H1 (cell line): Measurements from ENCODE around the gene SIX5. TPM values are rescaled to one million over a fixed set of nuclear protein-coding genes. Genes with fewer than 3 reads are reported as not detected.

Experiments
- CTCF ChIA-PET: fragments of 300-600 bp; sonication (Branson Sonifier 250); formaldehyde crosslinking; loops from one replicate; lab custom pipeline; 2021; ENCODE audit not compliant: partially characterized antibody; lab: Charles Lee
- POLR2A ChIA-PET: fragments of 300-600 bp; sonication (Branson Sonifier 250); formaldehyde crosslinking; loops from one replicate; lab custom pipeline; 2021; ENCODE audit warnings: inconsistent platforms; ENCODE audit not compliant: partially characterized antibody; lab: Charles Lee
- DNase-seq, 2 experiments: peaks; one replicate each; pipeline versions ENCODE4 v3.0.0 to v3.0.0-alpha.2; 2010 to 2022; ENCODE audit warnings: low spot score in 2 of 2, low read depth in 1 of 2, mixed read lengths in 1 of 2
- FAIRE-seq: peaks from 2 replicates; lab custom pipeline; 2011; peaks lifted over from hg19 to GRCh38; lab: Jason Lieb, UNC
- H2AFZ ChIP-seq: 2 replicates; pipeline ENCODE4 v1.8.1; 2012; ENCODE audit warnings: low read length, inconsistent platforms
- H2AK5ac ChIP-seq: 2 replicates; pipeline ENCODE4 v1.6.1; 2013; ENCODE audit warnings: low read depth, low read length
- H2BK120ac ChIP-seq: replicated peaks from 2 replicates; pipeline ENCODE3; 2013; ENCODE audit warnings: low read depth, low read length, inconsistent platforms
- H2BK12ac ChIP-seq: 2 replicates; pipeline ENCODE4 v1.6.1; 2013; ENCODE audit warnings: low read depth, low read length
- H2BK15ac ChIP-seq: 2 replicates; pipeline ENCODE4 v1.6.1; 2013; ENCODE audit warnings: low read length
- H2BK20ac ChIP-seq: 2 replicates; pipeline ENCODE4 v1.6.1; 2013; ENCODE audit warnings: low read length
- H2BK5ac ChIP-seq: 2 replicates; pipeline ENCODE4 v1.6.1; 2013; ENCODE audit warnings: low read depth, low read length
- H3K14ac ChIP-seq: 2 replicates; pipeline ENCODE4 v1.6.1; 2013; ENCODE audit warnings: inconsistent platforms; ENCODE audit not compliant: insufficient read length
- H3K18ac ChIP-seq: 2 replicates; pipeline ENCODE4 v1.6.1; 2013; ENCODE audit warnings: low read length; ENCODE audit errors: extremely low read depth
- H3K23ac ChIP-seq: 2 replicates; pipeline ENCODE4 v1.6.1; 2013; ENCODE audit warnings: inconsistent platforms; ENCODE audit not compliant: insufficient read length
- H3K23me2 ChIP-seq: 2 replicates; pipeline ENCODE4 v1.6.1; 2013; ENCODE audit warnings: low read depth, low read length
- H3K27ac ChIP-seq: 2 replicates; pipeline ENCODE4 v1.6.1; 2011; ENCODE audit warnings: low read depth, low read length, inconsistent platforms
- H3K27me3 ChIP-seq, 4 experiments: replicated peaks in 1 of 4; 1 replicate in 1 of 4; 2 replicates in 3 of 4; pipeline versions ENCODE4 v1.6.1 to v1.8.1; 2011 to 2013; ENCODE audit warnings: low read length in 3 of 4, mild to moderate bottlenecking in 3 of 4, inconsistent platforms in 2 of 4, mixed read lengths in 2 of 4, moderate library complexity in 1 of 4; ENCODE audit not compliant: control insufficient read depth in 3 of 4, insufficient read depth in 3 of 4; ENCODE audit errors: extremely low read depth in 1 of 4
- H3K36me3 ChIP-seq, 4 experiments: 2 replicates each; pipeline versions ENCODE4 v1.6.1 to v1.8.1; 2011 to 2013; ENCODE audit warnings: mild to moderate bottlenecking in 4 of 4, low read length in 3 of 4, moderate library complexity in 2 of 4, control low read depth in 1 of 4, inconsistent platforms in 1 of 4; ENCODE audit not compliant: insufficient read depth in 4 of 4, control insufficient read depth in 2 of 4
- H3K4ac ChIP-seq: replicated peaks from 2 replicates; pipeline ENCODE3; 2013; ENCODE audit warnings: low read length, low read depth, mixed read lengths, inconsistent platforms; ENCODE audit not compliant: insufficient read length
- H3K4me1 ChIP-seq, 4 experiments: replicated peaks in 1 of 4; 1 replicate in 1 of 4; 2 replicates in 3 of 4; pipeline versions ENCODE4 v1.6.1 to v1.8.1; 2011 to 2013; ENCODE audit warnings: low read length in 3 of 4, inconsistent platforms in 2 of 4, mixed read lengths in 1 of 4; ENCODE audit not compliant: insufficient read depth in 4 of 4, control insufficient read depth in 3 of 4
- H3K4me2 ChIP-seq, 2 experiments: 2 replicates each; pipeline versions ENCODE4 v1.6.1 to v1.8.1; 2011 to 2013; ENCODE audit warnings: low read depth in 2 of 2, low read length in 2 of 2, control low read depth in 1 of 2, inconsistent platforms in 1 of 2, mild to moderate bottlenecking in 1 of 2; ENCODE audit not compliant: insufficient read depth in 1 of 2
- H3K4me3 ChIP-seq, 4 experiments: fragments of 200-600, 300-600 bp in 1 of 4; sonication (generic), shearing (Covaris generic), sonication (Bioruptor Twin) in 1 of 4; 2 replicates each; pipeline versions ENCODE4 v1.5.1 to v1.8.1; 2011 to 2016; ENCODE audit warnings: low read length in 4 of 4, low read depth in 3 of 4, control low read depth in 2 of 4, inconsistent platforms in 2 of 4, mild to moderate bottlenecking in 2 of 4, mixed read lengths in 1 of 4, moderate library complexity in 1 of 4; ENCODE audit not compliant: insufficient read depth in 2 of 4; ENCODE audit errors: extremely low read depth in 1 of 4
- H3K56ac ChIP-seq: replicated peaks from 2 replicates; pipeline ENCODE3; 2013; ENCODE audit warnings: low read depth, mild to moderate bottlenecking, mixed read lengths, low read length, inconsistent platforms; ENCODE audit not compliant: insufficient read length
- H3K79me1 ChIP-seq: 2 replicates; pipeline ENCODE4 v1.6.1; 2013; ENCODE audit warnings: low read depth, low read length, control low read depth
- H3K79me2 ChIP-seq, 2 experiments: 2 replicates each; pipeline versions ENCODE4 v1.6.1 to v1.8.1; 2012 to 2013; ENCODE audit warnings: low read length in 2 of 2, mild to moderate bottlenecking in 2 of 2, inconsistent platforms in 1 of 2; ENCODE audit not compliant: insufficient read depth in 2 of 2, control insufficient read depth in 1 of 2
- H3K9ac ChIP-seq, 4 experiments: replicated peaks in 1 of 4; 1 replicate in 1 of 4; 2 replicates in 3 of 4; pipeline versions ENCODE4 v1.6.1 to v1.8.1; 2011 to 2013; ENCODE audit warnings: low read depth in 3 of 4, low read length in 3 of 4, control low read depth in 2 of 4, mild to moderate bottlenecking in 2 of 4, moderate library complexity in 2 of 4, inconsistent platforms in 1 of 4; ENCODE audit errors: extremely low read depth in 1 of 4
- H3K9me3 ChIP-seq, 2 experiments: 2 replicates each; pipeline versions ENCODE4 v1.6.1 to v1.8.1; 2012 to 2013; ENCODE audit warnings: mild to moderate bottlenecking in 2 of 2, moderate library complexity in 2 of 2, control low read depth in 1 of 2, inconsistent platforms in 1 of 2, low read depth in 1 of 2, low read length in 1 of 2, mixed read lengths in 1 of 2; ENCODE audit not compliant: insufficient read depth in 2 of 2
- H4K20me1 ChIP-seq, 2 experiments: replicated peaks in 1 of 2; 2 replicates each; pipeline versions ENCODE3 to v1.8.1; 2011 to 2013; ENCODE audit warnings: inconsistent platforms in 2 of 2, low read length in 2 of 2, mild to moderate bottlenecking in 1 of 2; ENCODE audit not compliant: insufficient read depth in 2 of 2, control insufficient read depth in 1 of 2
- H4K5ac ChIP-seq: 2 replicates; pipeline ENCODE4 v1.6.1; 2013; ENCODE audit warnings: low read length, low read depth, mixed read lengths, inconsistent platforms; ENCODE audit not compliant: insufficient read length
- H4K8ac ChIP-seq: 2 replicates; pipeline ENCODE4 v1.8.0; 2013; ENCODE audit warnings: mild to moderate bottlenecking, moderate library complexity, low read length, inconsistent platforms; ENCODE audit not compliant: insufficient read depth; ENCODE audit errors: extremely low read depth
- H4K91ac ChIP-seq: replicated peaks from 2 replicates; pipeline ENCODE3; 2013; ENCODE audit warnings: low read length, mixed read lengths, inconsistent platforms; ENCODE audit not compliant: insufficient read length
- BCL11A ChIP-seq, 2 experiments: IDR thresholded peaks; one replicate each; pipeline ENCODE4 v1.6.1; 2011; ENCODE audit warnings: low read depth in 2 of 2, low read length in 2 of 2, mild to moderate bottlenecking in 2 of 2
- CBX5 ChIP-seq: fragments of 300-800, 300-1000 bp; sonication (generic); IDR thresholded peaks from 2 replicates; pipeline ENCODE4 v1.7.1; 2016; ENCODE audit warnings: antibody characterized with exemption, low read length, low read depth
- CEBPB ChIP-seq: IDR thresholded peaks from 2 replicates; pipeline ENCODE4 v1.6.1; 2012; ENCODE audit warnings: low read depth, low read length
- CTBP2 ChIP-seq: IDR thresholded peaks from 2 replicates; pipeline ENCODE4 v1.7.0; 2011; ENCODE audit warnings: borderline replicate concordance, mild to moderate bottlenecking, moderate library complexity, mixed read lengths, low read length; ENCODE audit not compliant: insufficient read depth, insufficient read length
- GABPA ChIP-seq: IDR thresholded peaks from 2 replicates; pipeline ENCODE4 v1.6.1; 2011; ENCODE audit warnings: mild to moderate bottlenecking, low read length, moderate library complexity, borderline replicate concordance; ENCODE audit not compliant: insufficient read depth
- NANOG ChIP-seq: IDR thresholded peaks from 2 replicates; pipeline ENCODE4 v1.6.1; 2011; ENCODE audit warnings: low read length, low read depth, mild to moderate bottlenecking, inconsistent platforms; ENCODE audit not compliant: insufficient read depth, poor library complexity, severe bottlenecking
- POU5F1 ChIP-seq: IDR thresholded peaks from 2 replicates; pipeline ENCODE4 v1.6.1; 2011; ENCODE audit warnings: low read depth, mild to moderate bottlenecking, low read length, moderate library complexity
- RBBP5 ChIP-seq: IDR thresholded peaks from 2 replicates; pipeline ENCODE4 v1.7.1; 2012; ENCODE audit warnings: low read depth, mild to moderate bottlenecking, inconsistent platforms, low read length, moderate library complexity, borderline replicate concordance
- RFX5 ChIP-seq: IDR thresholded peaks from 2 replicates; pipeline ENCODE4 v1.6.1; 2011; ENCODE audit warnings: low read depth, low read length, improper control_type of control experiment, borderline replicate concordance
- SAP30 ChIP-seq: fragments of 300-600 bp; sonication (generic); IDR thresholded peaks from 2 replicates; pipeline ENCODE4 v1.7.1; 2012; ENCODE audit warnings: low read length, moderate library complexity, mild to moderate bottlenecking, inconsistent platforms; ENCODE audit not compliant: insufficient read depth, insufficient replicate concordance
- TAF1 ChIP-seq: IDR thresholded peaks from 2 replicates; pipeline ENCODE4 v1.6.1; 2011; ENCODE audit warnings: mild to moderate bottlenecking, low read depth, low read length
- YY1 ChIP-seq: IDR thresholded peaks from 2 replicates; pipeline ENCODE4 v1.6.1; 2011; ENCODE audit warnings: low read depth, mild to moderate bottlenecking, low read length
- ZNF274 ChIP-seq: IDR thresholded peaks from 2 replicates; pipeline ENCODE4 v1.7.0; 2012; ENCODE audit warnings: low read length, borderline replicate concordance; ENCODE audit errors: extremely low read depth
- WGBS, 2 experiments: shearing (Covaris generic) in 1 of 2; methylation state at CpG; one replicate each; pipeline versions ENCODE4 v1.1.6 to v1.1.7; 2013 to 2015; ENCODE audit warnings: low lambda C conversion rate in 2 of 2, mixed read lengths in 2 of 2, inconsistent platforms in 1 of 2, low coverage in 1 of 2, missing lambda C conversion rate in 1 of 2; ENCODE audit not compliant: insufficient replicate concordance in 2 of 2, insufficient coverage in 1 of 2, insufficient read length in 1 of 2; ENCODE audit errors: extremely low coverage in 1 of 2, missing lambda C conversion rate in 1 of 2; 5-methylcytosine and 5-hydroxymethylcytosine counted together
- polyA plus RNA-seq, 7 experiments: library from polyadenylated mRNA; depleted of rRNA in 3 of 7; stranded (reverse) in 5 of 7; unstranded in 2 of 7; fragments of >200 nt in 5 of 7; fragments of 200-250 nt in 2 of 7; gene quantifications; 1 replicate in 5 of 7; 2 replicates in 1 of 7; 4 replicates in 1 of 7; pipeline versions ENCODE4 v1.2.1 to v1.2.3, GENCODE V29; 2011 to 2013; ENCODE audit warnings: missing spikeins in 2 of 7, mixed read lengths in 2 of 7
- total RNA-seq: library from RNA; stranded (reverse); fragmentation: NEBNext Ultra II Directional; extraction: Animal tissue kit (Norgen Biotek cat#: 25700); gene quantifications from 2 replicates; pipeline ENCODE4 v1.2.1, GENCODE V29; 2021

The SIX5 gene
- total and polyA plus RNA-seq, 2 of the 8 experiments (the other 6 are each of a cell fraction or from before 2014, with no cell fraction given) = 20.9 to 24.2 TPM

- Histone ChIP-seq H3K4ac (no peak overlapping the region), H2BK120ac (no peak overlapping the region), H2BK20ac (no peak overlapping the region), H2BK15ac (no peak overlapping the region), H3K14ac (no peak overlapping the region), H3K9ac (peak overlapping the region in 1 of 4 experiments; percentile 59; a peak in 2 of 7 replicates), H3K18ac (no peak overlapping the region), H4K20me1 (peaks cover 5% of the 10 kb centered on the region in 2 experiments), H3K23ac (no peak overlapping the region), H4K5ac (no peak overlapping the region), H3K79me2 (peaks cover 8 to 44% of the 10 kb centered on the region in 2 experiments), H3K4me1 (peaks cover 0 to 13% (median 10%) of the 10 kb centered on the region in 4 experiments; a peak in 6 of 7 replicates), H3K9me3 (no peaks in the 10 kb centered on the region), H2BK12ac (no peak overlapping the region), H2BK5ac (no peak overlapping the region), H3K56ac (no peak overlapping the region), H4K8ac (no peak overlapping the region), H3K36me3 (peaks cover 0 to 25% (median 11%) of the 10 kb centered on the region in 4 experiments; a peak in 6 of 8 replicates), H3K4me3 (no peak overlapping the region), H3K27me3 (no peaks in the 10 kb centered on the region), H3K27ac (no peak overlapping the region), H4K91ac (no peak overlapping the region), H2AK5ac (no peak overlapping the region), H2AFZ (no peak overlapping the region), H3K79me1 (peaks cover 8% of the 10 kb centered on the region), H3K23me2 (peaks cover 13% of the 10 kb centered on the region), H3K4me2 (peak overlapping the region in 1 of 2 experiments; percentile 100; a peak in 1 of 4 replicates)
- ChIA-PET POLR2A (interaction anchor here (0.6 to 20.0 kb wide), 13 partner anchors 10 to 144 kb away, joined by 3 to 284 read pairs (median 4); partner anchors contain the start of genes FBXO46, QPCTL, SIX5 and SNRPD2), CTCF (interaction anchor here (0.6 to 4.2 kb wide), 10 partner anchors 11 to 275 kb away, joined by 3 to 14 read pairs (median 4); partner anchors contain the start of genes FBXO46, QPCTL, SIX5 and SNRPD2)
- DNase-seq (no peak), FAIRE-seq (no peak)
- WGBS, 2 experiments = 92% methylated on average over 3 of the region's 3 CpGs; no CpG with 5 or more reads in 1 of the 2 experiments
- TF ChIP-seq TAF1 (no peak), CTBP2 (no peak), RFX5 (no peak), BCL11A (IDR thresholded peaks at IDR 0.05; ENCODE audit: low read depth in 2 of 2, low read length in 2 of 2) (no peak), NANOG (no peak), CEBPB (no peak), YY1 (no peak), RBBP5 (no peak), ZNF274 (no peak), GABPA (no peak), CBX5 (no peak), SAP30 (no peak), POU5F1 (no peak)
These were observed 53.9 kb downstream of the SIX5 start for GRCh38 chr19:45715139-45715538.
